H1 (cell line): ENCODE data around the gene ZNF786. TPM values are rescaled to one million over a fixed set of nuclear protein-coding genes. Genes with fewer than 3 reads are reported as not detected.

Experiments
- ASH2L ChIP-seq: fragments of 200-600, 300-600 bp; sonication (generic); IDR thresholded peaks from one replicate; pipeline ENCODE4 v1.7.1; 2017; ENCODE audit warnings: low read length
- ATF2 ChIP-seq: IDR thresholded peaks from 2 replicates; pipeline ENCODE4 v1.6.1; 2012; ENCODE audit warnings: low read length, inconsistent platforms
- CHD2 ChIP-seq: IDR thresholded peaks from 2 replicates; pipeline ENCODE4 v1.6.1; 2012; ENCODE audit warnings: low read length, improper control_type of control experiment
- CREB1 ChIP-seq: IDR thresholded peaks from 2 replicates; pipeline ENCODE4 v1.6.1; 2012; ENCODE audit warnings: inconsistent platforms
- EP300 ChIP-seq, 2 experiments: IDR thresholded peaks; 1 replicate in 1 of 2; 2 replicates in 1 of 2; pipeline ENCODE4 v1.6.1; 2011 to 2012; ENCODE audit warnings: low read depth in 2 of 2, low read length in 2 of 2, mild to moderate bottlenecking in 2 of 2, borderline replicate concordance in 1 of 2, inconsistent platforms in 1 of 2, moderate library complexity in 1 of 2
- EZH2 ChIP-seq: fragments of 200-600 bp; sonication (generic); IDR thresholded peaks from 2 replicates; pipeline ENCODE4 v1.7.1; 2012; ENCODE audit warnings: low read depth, mild to moderate bottlenecking, moderate library complexity, low read length, inconsistent platforms; ENCODE audit not compliant: severe bottlenecking
- GTF2F1 ChIP-seq: IDR thresholded peaks from 2 replicates; pipeline ENCODE4 v1.6.1; 2012; ENCODE audit warnings: low read depth, low read length, improper control_type of control experiment, borderline replicate concordance
- NRF1 ChIP-seq: IDR thresholded peaks from 2 replicates; pipeline ENCODE4 v1.6.1; 2011; ENCODE audit warnings: mild to moderate bottlenecking, low read depth, low read length, improper control_type of control experiment
- PHF8 ChIP-seq: fragments of 200-600 bp; sonication (generic); conservative IDR thresholded peaks from 2 replicates; pipeline ENCODE4 v1.7.1; 2012; ENCODE audit warnings: low read depth, mild to moderate bottlenecking, inconsistent platforms, low read length, moderate library complexity
- POLR2A ChIP-seq, 2 experiments: IDR thresholded peaks; 1 replicate in 1 of 2; 2 replicates in 1 of 2; pipeline ENCODE4 v1.6.1; 2011; ENCODE audit warnings: low read depth in 2 of 2, low read length in 2 of 2, mild to moderate bottlenecking in 2 of 2; ENCODE audit errors: control extremely low read depth in 1 of 2
- SAP30 ChIP-seq: fragments of 300-600 bp; sonication (generic); IDR thresholded peaks from 2 replicates; pipeline ENCODE4 v1.7.1; 2012; ENCODE audit warnings: low read length, moderate library complexity, mild to moderate bottlenecking, inconsistent platforms; ENCODE audit not compliant: insufficient read depth, insufficient replicate concordance
- SIN3A ChIP-seq, 2 experiments: IDR thresholded peaks in 1 of 2; conservative IDR thresholded peaks in 1 of 2; 2 replicates each; pipeline ENCODE4 v1.6.1; 2011 to 2012; ENCODE audit warnings: low read length in 2 of 2, improper control_type of control experiment in 1 of 2, low read depth in 1 of 2, mild to moderate bottlenecking in 1 of 2
- SP1 ChIP-seq: IDR thresholded peaks from 2 replicates; pipeline ENCODE4 v1.6.1; 2011; ENCODE audit warnings: low read depth, low read length
- SP4 ChIP-seq: IDR thresholded peaks from 2 replicates; pipeline ENCODE4 v1.6.1; 2012; ENCODE audit warnings: low read length, inconsistent platforms
- TAF1 ChIP-seq: IDR thresholded peaks from 2 replicates; pipeline ENCODE4 v1.6.1; 2011; ENCODE audit warnings: mild to moderate bottlenecking, low read depth, low read length
- TBP ChIP-seq: IDR thresholded peaks from 2 replicates; pipeline ENCODE4 v1.6.1; 2011; ENCODE audit warnings: low read depth, low read length, improper control_type of control experiment
- USF2 ChIP-seq: IDR thresholded peaks from 2 replicates; pipeline ENCODE4 v1.6.1; 2011; ENCODE audit warnings: low read length, improper control_type of control experiment
- ZNF274 ChIP-seq: IDR thresholded peaks from 2 replicates; pipeline ENCODE4 v1.7.0; 2012; ENCODE audit warnings: low read length, borderline replicate concordance; ENCODE audit errors: extremely low read depth
- polyA plus RNA-seq, 7 experiments: library from polyadenylated mRNA; depleted of rRNA in 3 of 7; stranded (reverse) in 5 of 7; unstranded in 2 of 7; fragments of >200 nt in 5 of 7; fragments of 200-250 nt in 2 of 7; gene quantifications; 1 replicate in 5 of 7; 2 replicates in 1 of 7; 4 replicates in 1 of 7; pipeline versions ENCODE4 v1.2.1 to v1.2.3, GENCODE V29; 2011 to 2013; ENCODE audit warnings: missing spikeins in 2 of 7, mixed read lengths in 2 of 7
- total RNA-seq: library from RNA; stranded (reverse); fragmentation: NEBNext Ultra II Directional; extraction: Animal tissue kit (Norgen Biotek cat#: 25700); gene quantifications from 2 replicates; pipeline ENCODE4 v1.2.1, GENCODE V29; 2021
- TF ChIP-seq, protein P1 (sequence below): IDR thresholded peaks from 2 replicates; pipeline ENCODE4 v1.6.1; 2012; ENCODE audit warnings: inconsistent platforms
- TF ChIP-seq, protein P2 (sequence below): IDR thresholded peaks from 2 replicates; pipeline ENCODE4 v1.6.1; 2011; ENCODE audit warnings: low read depth, mild to moderate bottlenecking, low read length; ENCODE audit not compliant: insufficient read depth

Gene ZNF786
- total and polyA plus RNA-seq, 2 of the 8 experiments (the other 6 are each of a cell fraction or from before 2014, with no cell fraction given) = 7.7 to 16.3 TPM

- peak; percentile 81 for TF ChIP-seq PHF8
- TF ChIP-seq ASH2L = peak; percentile 80
- peak; percentile 31 for TF ChIP-seq CHD2
- no peak for TF ChIP-seq EZH2
- TF ChIP-seq SP4 = peak; percentile 43; the same call in 1 of the 2 replicates
- TF ChIP-seq TBP = peak; percentile 92
- peak; percentile 91 for TF ChIP-seq TAF1
- TF ChIP-seq ZNF274 = no peak
- TF ChIP-seq ATF2 = no peak
- 0 out of 2 replicates have a peak, but pooled peaks have one; percentile 69 for TF ChIP-seq GTF2F1
- TF ChIP-seq, protein P1, sequence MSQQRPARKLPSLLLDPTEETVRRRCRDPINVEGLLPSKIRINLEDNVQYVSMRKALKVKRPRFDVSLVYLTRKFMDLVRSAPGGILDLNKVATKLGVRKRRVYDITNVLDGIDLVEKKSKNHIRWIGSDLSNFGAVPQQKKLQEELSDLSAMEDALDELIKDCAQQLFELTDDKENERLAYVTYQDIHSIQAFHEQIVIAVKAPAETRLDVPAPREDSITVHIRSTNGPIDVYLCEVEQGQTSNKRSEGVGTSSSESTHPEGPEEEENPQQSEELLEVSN = peak; percentile 97
- TF ChIP-seq POLR2A (IDR thresholded peaks at IDR 0.05; ENCODE audit: control extremely low read depth in 1 of 2, low read depth in 2 of 2, low read length in 2 of 2) = peak; percentile 94 to 96
- no peak; the same call in 1 of the 2 replicates for TF ChIP-seq NRF1
- TF ChIP-seq EP300 (IDR thresholded peaks at IDR 0.05; ENCODE audit: borderline replicate concordance in 1 of 2, low read depth in 2 of 2, low read length in 2 of 2) = peak in 1 of 2 experiments; percentile 8; a peak in 1 of 3 replicates
- TF ChIP-seq, protein P2, sequence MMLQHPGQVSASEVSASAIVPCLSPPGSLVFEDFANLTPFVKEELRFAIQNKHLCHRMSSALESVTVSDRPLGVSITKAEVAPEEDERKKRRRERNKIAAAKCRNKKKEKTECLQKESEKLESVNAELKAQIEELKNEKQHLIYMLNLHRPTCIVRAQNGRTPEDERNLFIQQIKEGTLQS = no peak
- peak; percentile 62; the same call in 1 of the 2 replicates for TF ChIP-seq SP1
- no peak for TF ChIP-seq SAP30
- TF ChIP-seq SIN3A (conservative IDR thresholded peaks at IDR 0.05 in 1 of 2, IDR thresholded peaks at IDR 0.05 in 1 of 2; ENCODE audit: low read depth in 1 of 2, low read length in 2 of 2) = peak in 1 of 2 experiments; percentile 81; a peak in 2 of 4 replicates
- TF ChIP-seq USF2 = peak; percentile 53
- TF ChIP-seq CREB1 = peak; percentile 81
Measured at GRCh38 chr7:149028346-149029109, 62.0 kb downstream of the ZNF786 start, which contains the start of gene PDIA4 (continued).
